ENCODE data around the gene KRTAP4-3.
"Not testable (repeated sequence)": the region's sequence is repeated elsewhere in the genome, so short reads cannot be mapped to it uniquely, and the experiment has no call there.

DNA sequence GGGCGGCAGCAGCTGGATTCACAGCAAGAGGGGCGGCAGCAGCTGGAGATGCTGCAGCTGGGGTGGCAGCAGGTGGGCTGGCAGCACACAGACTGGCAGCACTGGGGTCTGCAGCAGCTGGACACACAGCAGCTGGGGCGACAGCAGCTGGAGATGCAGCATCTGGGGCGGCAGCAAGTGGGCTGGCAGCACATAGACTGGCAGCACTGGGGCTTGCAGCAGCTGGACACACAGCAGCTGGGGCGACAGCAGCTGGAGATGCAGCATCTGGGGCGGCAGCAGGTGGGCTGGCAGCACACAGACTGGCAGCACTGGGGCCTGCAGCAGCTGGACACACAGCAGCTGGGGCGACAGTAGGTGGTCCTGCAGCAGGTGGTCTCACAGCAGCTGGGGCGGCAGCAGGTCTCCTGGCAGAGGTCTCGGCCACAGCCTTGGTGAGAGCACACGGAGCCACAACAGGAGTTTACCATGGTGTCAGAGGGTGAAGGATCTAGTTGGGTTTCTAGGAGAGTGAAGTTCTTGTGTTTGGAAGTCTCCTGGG, 50.1 kb downstream of the KRTAP4-3 start, which contains the start of gene KRTAP4-11:
- TF ChIP-seq, protein P1, sequence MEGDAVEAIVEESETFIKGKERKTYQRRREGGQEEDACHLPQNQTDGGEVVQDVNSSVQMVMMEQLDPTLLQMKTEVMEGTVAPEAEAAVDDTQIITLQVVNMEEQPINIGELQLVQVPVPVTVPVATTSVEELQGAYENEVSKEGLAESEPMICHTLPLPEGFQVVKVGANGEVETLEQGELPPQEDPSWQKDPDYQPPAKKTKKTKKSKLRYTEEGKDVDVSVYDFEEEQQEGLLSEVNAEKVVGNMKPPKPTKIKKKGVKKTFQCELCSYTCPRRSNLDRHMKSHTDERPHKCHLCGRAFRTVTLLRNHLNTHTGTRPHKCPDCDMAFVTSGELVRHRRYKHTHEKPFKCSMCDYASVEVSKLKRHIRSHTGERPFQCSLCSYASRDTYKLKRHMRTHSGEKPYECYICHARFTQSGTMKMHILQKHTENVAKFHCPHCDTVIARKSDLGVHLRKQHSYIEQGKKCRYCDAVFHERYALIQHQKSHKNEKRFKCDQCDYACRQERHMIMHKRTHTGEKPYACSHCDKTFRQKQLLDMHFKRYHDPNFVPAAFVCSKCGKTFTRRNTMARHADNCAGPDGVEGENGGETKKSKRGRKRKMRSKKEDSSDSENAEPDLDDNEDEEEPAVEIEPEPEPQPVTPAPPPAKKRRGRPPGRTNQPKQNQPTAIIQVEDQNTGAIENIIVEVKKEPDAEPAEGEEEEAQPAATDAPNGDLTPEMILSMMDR (IDR thresholded peaks at IDR 0.05) = not testable (repeated sequence)
- not testable (repeated sequence) for TF ChIP-seq POLR2A (IDR thresholded peaks at IDR 0.05)
